AG04450 (cell line): ENCODE measurements around the gene TLE4. TPM values are rescaled to one million over a fixed set of nuclear protein-coding genes. Genes with fewer than 3 reads are reported as not detected.

Experiments used
- CTCF ChIA-PET: fragments of 300-600, 350-600 bp; formaldehyde crosslinking; extraction: SDS; loops from one replicate; lab custom pipeline; 2022; ENCODE audit warnings: antibody characterized with exemption, inconsistent platforms; lab: Charles Lee
- POLR2A ChIA-PET: fragments of 350-600 bp; formaldehyde crosslinking; extraction: SDS; loops from one replicate; lab custom pipeline; 2021; ENCODE audit warnings: antibody characterized with exemption, inconsistent platforms; lab: Yijun Ruan, JAX
- DNase-seq: peaks from one replicate; pipeline ENCODE4 v3.0.0-alpha.2; 2011; ENCODE audit warnings: low read depth, low spot score
- H3K27ac ChIP-seq: one replicate; pipeline ENCODE4 v1.5.1; 2012; ENCODE audit warnings: low read depth, low read length, control low read depth
- H3K27me3 ChIP-seq: one replicate; pipeline ENCODE4 v1.6.0; 2012; ENCODE audit warnings: low read length; ENCODE audit not compliant: control insufficient read depth, insufficient read depth
- H3K4me3 ChIP-seq: 2 replicates; pipeline ENCODE4 v1.5.1; 2011; ENCODE audit warnings: mild to moderate bottlenecking, low read depth, low read length, control low read depth
- H3K9me3 ChIP-seq: 2 replicates; pipeline ENCODE4 v1.5.1; 2012; ENCODE audit warnings: low read length; ENCODE audit not compliant: control insufficient read depth, insufficient read depth
- CTCF ChIP-seq: IDR thresholded peaks from 2 replicates; pipeline ENCODE4 v1.5.1; 2011; ENCODE audit warnings: low read depth, low read length, control low read depth, inconsistent platforms
- polyA plus RNA-seq: library from polyadenylated mRNA; depleted of rRNA; stranded (reverse); fragments of >200 nt; gene quantifications from 2 replicates; pipeline ENCODE4 v1.2.3, GENCODE V29; 2011

Gene TLE4
- polyA plus RNA-seq, 1 experiment = 53.4 TPM

GRCh38 chr9:79764374-79764773 is 192.6 kb downstream of the TLE4 start:
- Histone ChIP-seq H3K9me3 (no peaks in the 10 kb centered on the region), H3K27ac (no peak overlapping the region), H3K4me3 (no peak overlapping the region), H3K27me3 (no peaks in the 10 kb centered on the region)
- TF ChIP-seq CTCF = no peak
- ChIA-PET POLR2A (interaction anchor here (0.7 to 1.0 kb wide), 2 partner anchors 12 to 23 kb away, joined by 3 to 4 read pairs; no protein-coding TSS in a partner anchor), CTCF (no interaction called here)
- DNase-seq = peak; percentile 83

GRCh38 chr9:79765466-79765865 is 193.7 kb downstream of the TLE4 start:
- no peaks in the 10 kb centered on the region for H3K9me3 ChIP-seq
- no peak overlapping the region for H3K4me3 ChIP-seq
- DNase-seq = no peak
- POLR2A ChIA-PET = no interaction called here
- no peaks in the 10 kb centered on the region for H3K27me3 ChIP-seq
- TF ChIP-seq CTCF = no peak
- no peak overlapping the region for H3K27ac ChIP-seq
- CTCF ChIA-PET = no interaction called here

GRCh38 chr9:79766091-79766490 is 194.3 kb downstream of the TLE4 start:
- Histone ChIP-seq H3K27ac (no peak overlapping the region), H3K9me3 (no peaks in the 10 kb centered on the region), H3K27me3 (no peaks in the 10 kb centered on the region), H3K4me3 (no peak overlapping the region)
- CTCF ChIA-PET = no interaction called here
- POLR2A ChIA-PET = no interaction called here
- no peak for TF ChIP-seq CTCF
- DNase-seq = no peak

GRCh38 chr9:79768194-79768593 is 196.4 kb downstream of the TLE4 start:
- peak; percentile 37 for DNase-seq
- CTCF ChIA-PET = interaction anchor here (1.3 kb wide), 1 partner anchor 11 kb away, joined by 3 read pairs; no protein-coding TSS in a partner anchor
- Histone ChIP-seq H3K27me3 (no peaks in the 10 kb centered on the region), H3K9me3 (no peaks in the 10 kb centered on the region), H3K27ac (no peak overlapping the region), H3K4me3 (no peak overlapping the region; the same call in 1 of the 2 replicates)
- POLR2A ChIA-PET = interaction anchor here (0.6 to 1.1 kb wide), 4 partner anchors 12 to 1848 kb away, joined by 3 to 4 read pairs (median 3); no protein-coding TSS in a partner anchor
- no peak for TF ChIP-seq CTCF

GRCh38 chr9:79769476-79770275 is 197.9 kb downstream of the TLE4 start:
- Histone ChIP-seq H3K9me3 (no peaks in the 10 kb centered on the region), H3K27me3 (no peaks in the 10 kb centered on the region), H3K27ac (no peak overlapping the region), H3K4me3 (no peak overlapping the region)
- CTCF ChIA-PET = interaction anchor here (1.3 kb wide), 1 partner anchor 12 kb away, joined by 3 read pairs; no protein-coding TSS in a partner anchor
- DNase-seq = no peak
- POLR2A ChIA-PET = no interaction called here
- no peak for TF ChIP-seq CTCF
